ENCODE measurements around the gene STAG1.
"Not testable (repeated sequence)": the region's sequence is repeated elsewhere in the genome, so short reads cannot be mapped to it uniquely, and the experiment has no call there.

STAG1 gene
- 35.5 to 95.3 (median 70.5) reads per million in 17 experiments for total RNA-seq

GRCh38 chr3:136752172-136752421 is at the start of gene STAG1:
STAG1 (minus strand) TSS chr3:136752378; CDS start chr3:136630898, 121,480 bp downstream.
- no peak for DNase-seq

- DNase-seq = not testable (repeated sequence)
Measured at GRCh38 chr3:136801146-136801545, 49.0 kb upstream of the STAG1 start.

DNA sequence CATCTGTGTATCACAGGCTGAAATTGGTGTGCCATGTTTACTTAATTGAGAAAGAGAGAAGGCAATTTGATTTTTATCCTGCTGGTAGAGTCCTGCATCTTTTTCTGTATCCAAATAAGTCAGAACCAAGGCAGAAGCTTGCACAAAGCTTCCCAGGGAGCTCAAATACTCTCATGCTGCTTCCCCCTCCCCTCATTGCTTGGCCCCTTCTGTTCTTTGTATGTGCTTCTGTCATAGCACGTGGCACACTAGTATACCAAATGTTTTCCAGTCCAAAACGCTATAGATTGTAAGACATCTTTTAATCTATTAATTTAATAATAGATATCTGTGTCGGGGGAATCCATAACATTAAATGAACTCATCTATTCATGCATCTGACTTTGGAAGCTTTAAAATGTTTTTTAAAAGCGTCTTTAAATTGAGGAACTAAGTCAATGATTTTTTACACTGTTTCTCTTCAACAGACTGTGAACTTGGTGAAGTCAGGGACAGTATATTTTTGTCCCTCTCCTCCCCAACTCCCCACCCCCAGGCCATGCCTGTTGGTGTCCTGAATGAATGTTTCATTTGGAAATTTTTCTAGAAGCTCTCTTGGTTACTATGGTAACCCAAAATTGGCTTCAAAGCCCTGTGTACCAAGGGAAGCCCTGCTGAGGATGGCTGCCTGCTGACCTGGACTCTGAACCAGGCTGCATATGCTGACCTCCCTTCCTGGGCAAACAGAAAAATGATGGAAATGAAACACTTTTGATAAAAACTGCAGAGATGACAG is 40.6 kb upstream of the STAG1 start:
- DNase-seq = peak in 1 of 4 experiments; percentile 16

- DNase-seq = no peak
Measured at GRCh38 chr3:136790786-136791185, 38.6 kb upstream of the STAG1 start.

GRCh38 chr3:136789976-136790375 is 37.8 kb upstream of the STAG1 start:
- DNase-seq = no peak

DNA sequence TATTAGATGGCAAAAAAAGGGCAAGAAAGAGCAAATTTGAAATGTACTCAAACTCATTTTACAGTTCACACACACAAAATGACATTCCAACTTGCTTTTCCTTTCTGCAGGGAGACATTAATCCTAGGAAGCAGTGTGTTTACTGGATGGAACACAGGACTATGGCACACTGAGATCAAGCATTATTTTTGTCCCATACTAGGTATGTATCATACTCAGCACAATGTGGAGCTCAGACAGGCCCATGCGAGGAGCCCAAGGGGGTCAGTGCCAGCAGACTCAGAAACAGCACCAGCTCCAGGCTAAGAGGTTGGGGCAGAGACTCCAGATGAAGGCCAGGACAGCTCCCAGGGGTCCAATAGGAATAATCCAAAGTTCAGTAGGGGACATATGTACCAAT is 36.0 kb upstream of the STAG1 start:
- no peak for DNase-seq

DNA sequence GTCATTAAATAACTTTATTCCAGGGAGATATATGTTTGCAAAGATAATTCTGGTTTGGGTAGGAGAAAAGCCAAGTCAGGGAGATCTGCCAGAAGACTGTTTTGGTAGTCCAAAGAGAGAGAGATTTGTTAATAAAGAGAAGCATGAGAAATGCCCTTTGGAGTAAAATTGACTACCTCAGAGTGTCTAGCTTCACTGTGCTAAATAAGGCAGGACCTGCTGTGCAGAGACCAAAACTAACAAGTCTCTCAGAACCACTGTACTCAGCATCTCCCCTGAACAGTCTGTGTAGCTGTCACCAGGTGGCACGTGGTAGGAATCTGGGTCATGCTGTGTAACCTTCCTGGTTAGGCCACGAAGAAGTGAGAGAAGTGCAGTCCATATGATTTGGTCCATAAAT is 35.2 kb upstream of the STAG1 start:
- peak; percentile 24 to 62 (median 58) for DNase-seq

GRCh38 chr3:136783708-136784191 is 31.6 kb upstream of the STAG1 start:
- no peak for DNase-seq

- DNase-seq = no peak
Measured at GRCh38 chr3:136780741-136781140, 28.6 kb upstream of the STAG1 start.

DNA sequence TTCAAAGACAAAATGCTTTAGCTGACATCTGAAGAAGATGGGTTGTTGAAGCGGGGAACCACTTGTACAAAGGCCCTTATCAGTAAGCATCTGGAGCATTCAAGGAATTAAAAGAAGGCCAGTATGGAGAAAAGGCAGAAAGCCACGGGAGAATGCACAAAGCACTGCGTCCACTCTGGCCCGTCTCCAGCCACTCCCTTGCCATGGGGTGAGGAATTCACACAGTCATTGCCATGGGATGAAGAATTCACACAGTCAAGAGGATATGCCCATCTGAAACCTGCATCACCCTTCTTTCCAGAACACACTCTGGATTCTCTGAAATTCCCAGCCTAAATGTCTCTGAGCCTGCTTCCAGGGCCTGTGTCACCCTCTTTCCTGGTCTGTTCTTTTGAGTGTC is 26.7 kb upstream of the STAG1 start:
- DNase-seq = no peak

GRCh38 chr3:136772709-136773108 is 20.5 kb upstream of the STAG1 start:
- DNase-seq = no peak

DNA sequence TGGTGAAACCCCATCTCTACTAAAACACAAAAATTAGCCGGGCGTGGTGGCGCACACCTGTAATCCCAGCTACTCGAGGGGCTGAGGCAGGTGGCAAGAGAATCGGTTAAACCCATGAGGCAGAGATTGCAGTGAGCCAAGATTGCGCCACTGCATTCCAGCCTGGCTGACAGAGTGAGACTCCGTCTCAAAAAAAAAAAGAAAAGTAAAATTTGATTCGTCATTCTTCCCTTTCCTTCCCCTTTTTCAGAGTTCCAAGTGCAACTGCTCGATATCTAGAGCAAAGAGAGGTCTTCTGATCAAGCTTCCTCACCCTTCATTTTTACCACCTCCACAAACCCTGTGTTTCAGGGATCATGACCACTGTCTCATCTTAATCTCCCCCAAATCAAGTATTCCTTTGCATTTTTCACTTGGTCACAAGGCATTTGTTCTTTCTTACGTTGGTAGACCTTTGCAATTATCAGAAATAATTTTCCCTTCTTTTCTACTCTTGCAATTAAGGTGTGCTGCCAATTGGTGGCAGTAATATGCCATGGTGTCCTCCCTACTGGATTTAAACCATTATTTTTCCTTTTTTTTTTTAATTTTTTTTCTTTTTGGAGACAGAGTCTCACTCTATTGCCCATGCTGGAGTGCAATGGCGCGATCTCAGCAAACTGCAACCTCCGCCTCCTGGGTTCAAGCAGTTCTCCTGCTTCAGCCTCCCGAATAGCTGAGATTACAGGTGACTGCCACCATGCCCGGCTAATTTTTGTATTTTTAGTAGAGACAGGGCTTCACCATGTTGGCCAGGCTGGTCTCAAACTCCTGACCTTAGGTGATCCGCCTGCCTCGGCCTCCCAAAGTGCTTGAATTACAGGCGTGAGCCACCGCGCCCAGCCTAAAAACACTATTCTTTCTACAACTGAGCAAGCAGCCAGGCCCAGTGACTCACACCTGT is 6.3 kb upstream of the STAG1 start:
- DNase-seq = peak; percentile 61 to 89 (median 78)

DNA sequence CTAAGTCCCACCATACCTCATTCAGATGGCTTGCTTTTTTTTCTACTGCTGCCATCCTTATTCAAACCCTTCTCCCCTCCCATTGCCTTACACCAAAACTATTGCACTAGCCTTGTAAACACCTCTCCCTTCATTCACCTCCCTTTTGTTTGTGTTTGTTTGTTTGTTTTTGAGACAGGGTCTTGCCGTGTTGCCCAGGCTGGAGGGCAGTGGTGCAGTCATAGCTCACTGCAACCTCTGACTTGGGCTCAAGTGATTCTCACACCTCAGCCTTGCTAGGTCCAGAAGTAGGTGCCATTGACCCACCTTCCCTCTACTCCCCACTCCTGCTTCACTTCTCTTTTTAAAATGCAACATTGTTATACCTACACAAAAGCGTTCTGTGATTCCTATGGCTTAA is 3.0 kb upstream of the STAG1 start:
- DNase-seq = no peak

GRCh38 chr3:136753326-136753939 is 1.3 kb upstream of the STAG1 start:
- peak; percentile 6 to 41 (median 20) for DNase-seq

DNA sequence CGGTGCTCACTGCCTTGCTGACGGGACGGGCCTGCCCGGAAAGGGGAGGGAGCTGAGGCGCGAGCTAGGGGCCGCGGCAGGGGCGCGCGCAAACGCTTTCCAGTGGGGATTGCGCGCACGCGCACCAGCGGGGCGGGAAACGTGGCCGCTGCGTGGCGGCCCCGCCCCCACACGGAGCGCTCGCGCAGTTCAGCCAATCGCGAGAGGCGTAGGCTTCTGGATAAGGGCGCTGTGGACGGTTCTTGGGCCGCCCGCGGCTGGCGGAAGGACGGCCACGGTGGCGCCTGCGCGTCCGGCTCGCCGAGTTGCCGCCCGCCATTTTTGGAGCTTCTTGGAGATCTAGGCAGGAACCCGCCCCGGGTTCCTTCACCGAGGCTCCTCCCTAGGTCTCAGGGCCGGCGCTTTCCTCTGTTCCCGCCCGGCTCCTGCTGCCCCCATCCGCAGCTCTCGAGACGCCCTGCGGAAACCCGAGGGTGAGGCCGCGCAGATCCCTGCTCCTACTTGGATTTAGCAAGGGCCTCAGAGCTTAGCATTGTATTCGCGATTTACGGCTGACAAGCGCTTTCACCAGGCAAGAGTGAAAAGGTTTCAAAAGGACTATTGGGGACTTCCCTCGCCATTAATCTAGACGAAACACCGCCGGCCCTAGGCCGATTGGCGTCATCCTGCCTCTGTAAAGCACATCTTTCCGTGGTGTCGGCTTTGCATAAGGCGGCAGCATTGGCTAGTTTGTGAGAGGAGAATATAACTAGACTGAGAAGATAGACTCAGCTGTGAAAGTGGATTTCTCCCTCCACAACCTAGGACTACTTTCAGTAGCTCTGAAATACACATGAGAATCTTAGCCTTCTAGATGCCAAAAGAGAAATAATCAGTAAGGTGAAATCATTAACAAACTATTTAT is 496 bp upstream of the STAG1 start:
- peak; percentile 99 to 100 (median 100) for DNase-seq

DNA sequence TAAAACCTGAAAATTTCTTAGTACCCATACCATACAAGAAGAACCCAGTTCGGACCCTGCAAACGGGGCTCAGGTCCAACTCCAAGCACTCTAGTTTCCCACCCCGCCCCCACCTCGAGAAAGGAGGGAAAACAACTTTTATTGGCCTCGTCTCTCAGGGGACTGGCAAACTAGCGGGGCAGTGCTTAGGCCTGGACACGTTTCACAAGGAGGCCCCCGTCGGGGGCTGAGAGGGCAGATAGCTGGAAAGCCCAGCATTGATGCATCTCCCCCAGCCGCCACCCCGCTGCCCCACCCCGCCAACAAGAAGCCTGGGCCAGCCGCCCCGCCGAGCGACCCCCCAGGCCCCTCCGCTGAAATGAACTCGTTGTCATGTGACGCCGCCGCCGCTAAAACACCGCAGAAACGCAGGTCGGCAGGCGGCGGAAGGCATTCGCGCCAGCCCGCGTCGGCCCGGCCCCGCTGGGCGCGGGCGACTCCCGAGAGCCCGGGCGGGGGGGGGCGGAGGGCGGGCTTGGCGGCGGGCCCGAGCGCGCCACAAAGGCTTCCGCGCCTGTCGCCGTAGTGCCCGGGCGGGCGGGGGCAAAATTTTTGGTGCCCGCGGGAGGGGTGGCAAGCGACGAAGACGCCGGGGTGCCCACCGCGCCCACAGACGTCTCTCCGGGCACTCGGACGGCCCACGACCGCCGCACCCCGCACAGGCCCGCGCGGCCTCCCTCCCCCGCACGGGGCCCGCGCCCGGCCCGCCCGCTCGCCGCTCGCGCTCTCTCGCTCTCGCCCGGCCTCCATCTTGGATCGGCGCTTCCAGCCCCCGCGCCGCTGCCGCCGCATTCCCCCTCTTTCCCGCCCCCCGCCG is 634 bp downstream of the STAG1 start:
- peak; percentile 72 to 87 (median 80) for DNase-seq

GRCh38 chr3:136750897-136751315 is 1.3 kb downstream of the STAG1 start:
- DNase-seq = peak in 1 of 4 experiments; percentile 14

GRCh38 chr3:136750209-136750896 is 1.8 kb downstream of the STAG1 start:
- DNase-seq = peak in 3 of 4 experiments; percentile 7 to 12 (median 10)

DNA sequence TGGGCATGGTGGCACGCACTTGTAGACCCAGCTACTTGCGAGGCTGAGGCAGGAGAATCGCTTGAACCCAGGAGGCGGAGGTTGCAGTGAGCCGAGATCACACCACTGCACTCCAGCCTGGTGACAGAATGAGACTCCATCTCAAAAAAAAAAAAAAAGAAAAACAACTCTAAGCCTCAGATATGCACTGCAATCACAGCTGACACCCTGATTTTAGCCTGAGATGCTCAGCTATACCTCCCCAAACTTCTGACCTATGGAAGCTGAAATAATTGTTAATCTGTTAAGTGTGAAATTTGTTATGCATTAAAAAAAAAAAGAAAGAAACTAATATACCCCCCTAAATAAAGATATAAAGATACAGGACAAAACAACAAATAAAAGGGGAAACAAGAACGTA is 2.6 kb downstream of the STAG1 start:
- DNase-seq = not testable (repeated sequence)

- no peak for DNase-seq
Measured at GRCh38 chr3:136749091-136749490, 3.1 kb downstream of the STAG1 start.

Data from suppressor macrophage (primary cell).